Naive thymus-derived CD8-positive, alpha-beta T cell (primary cell): ENCODE results near the gene SLCO4C1. TPM values are rescaled to one million over a fixed set of nuclear protein-coding genes. Genes with fewer than 3 reads are reported as not detected.

Experiments
- ATAC-seq, 2 donors: fragments of 150-1000 bp; cut with Tn5 transposase in 1 of 2; sonication (Bioruptor Pico), chemical (Tn5 transposase) in 1 of 2; 1 replicate in 1 of 2; 2 replicates in 1 of 2; pipeline ENCODE4 v1.10.0; 2021; ENCODE audit warnings: mild to moderate bottlenecking in 2 of 2, moderate library complexity in 2 of 2
- POLR2A ChIA-PET: fragments of 350-600 bp; sonication (Branson Sonifier 250); formaldehyde crosslinking; loops from one replicate; lab custom pipeline; 2021; ENCODE audit warnings: antibody characterized with exemption; lab: Charles Lee
- DNase-seq, 10 donors: peaks; one replicate each; pipeline versions ENCODE4 v3.0.0 to v3.0.0-alpha.2; 2020 to 2022
- H3K27ac Mint-ChIP-seq, 10 donors: one replicate each; pipeline ENCODE4 v1.8.0; 2020 to 2022; ENCODE audit warnings: mild to moderate bottlenecking in 10 of 10, mixed read lengths in 10 of 10, moderate library complexity in 4 of 10, inconsistent platforms in 1 of 10
- H3K27me3 Mint-ChIP-seq, 5 donors: one replicate each; pipeline ENCODE4 v1.8.0; 2021 to 2022; ENCODE audit warnings: mixed read lengths in 5 of 5
- H3K36me3 Mint-ChIP-seq, 3 donors: one replicate each; pipeline ENCODE4 v1.8.0; 2020 to 2022; ENCODE audit warnings: mixed read lengths in 3 of 3, mild to moderate bottlenecking in 2 of 3, inconsistent platforms in 1 of 3
- H3K4me1 Mint-ChIP-seq, 4 donors: one replicate each; pipeline ENCODE4 v1.8.0; 2021 to 2022; ENCODE audit warnings: mixed read lengths in 4 of 4
- H3K4me3 Mint-ChIP-seq, 10 donors: one replicate each; pipeline ENCODE4 v1.8.0; 2020 to 2022; ENCODE audit warnings: mild to moderate bottlenecking in 10 of 10, mixed read lengths in 10 of 10, moderate library complexity in 6 of 10, inconsistent platforms in 1 of 10
- H3K9me3 Mint-ChIP-seq, 9 donors: one replicate each; pipeline ENCODE4 v1.8.0; 2020 to 2022; ENCODE audit warnings: mixed read lengths in 9 of 9, mild to moderate bottlenecking in 3 of 9, inconsistent platforms in 1 of 9, moderate library complexity in 1 of 9
- polyA plus RNA-seq, 3 donors: library from polyadenylated mRNA; unstranded; fragments of 300-500 nt; fragmentation: Illumina TruSeq; gene quantifications; one replicate each; pipeline ENCODE4 v1.2.3, GENCODE V29; 2021
- total RNA-seq, 8 experiments: library from RNA in 2 of 8; stranded (reverse) in 2 of 8; gene quantifications; one replicate each; pipeline ENCODE4 v1.2.3 and lab custom pipeline; 2021 to 2026

Gene SLCO4C1
- total and polyA plus RNA-seq, 5 experiments from 2014 or later, result 0.05 to 1.5 (median 0.12) TPM; not detected in 1

DNA sequence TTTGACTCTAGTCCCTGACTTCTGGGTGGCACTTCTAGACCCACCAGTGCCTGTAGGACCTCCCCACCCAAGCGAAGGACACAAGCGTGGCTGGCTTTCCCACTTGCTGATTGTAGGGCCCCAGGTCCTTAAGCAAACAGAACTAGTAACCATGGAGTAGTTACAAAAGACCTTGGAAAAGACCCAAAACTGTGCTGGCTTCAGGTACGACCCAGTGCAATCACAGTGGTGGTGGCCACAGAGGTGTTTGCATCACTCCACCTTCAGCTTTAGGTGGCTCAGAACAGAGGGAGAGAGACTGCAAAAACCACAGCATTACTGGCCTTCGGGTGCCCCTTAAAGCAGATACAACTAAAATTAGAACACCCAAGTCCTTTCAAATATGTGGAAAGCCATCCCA lies 52.9 kb downstream of the SLCO4C1 start:
- Mint-ChIP-seq H3K36me3 (no peaks in the 10 kb centered on the region), H3K27ac (no peak overlapping the region), H3K27me3 (peaks cover 0 to 6% (median 0%) of the 10 kb centered on the region in 5 donors), H3K4me1 (no peaks in the 10 kb centered on the region), H3K4me3 (no peak overlapping the region), H3K9me3 (peaks cover 0 to 5% (median 0%) of the 10 kb centered on the region in 9 donors)
- no peak for DNase-seq
- POLR2A ChIA-PET, result no interaction called here
- ATAC-seq, result no peak

DNA sequence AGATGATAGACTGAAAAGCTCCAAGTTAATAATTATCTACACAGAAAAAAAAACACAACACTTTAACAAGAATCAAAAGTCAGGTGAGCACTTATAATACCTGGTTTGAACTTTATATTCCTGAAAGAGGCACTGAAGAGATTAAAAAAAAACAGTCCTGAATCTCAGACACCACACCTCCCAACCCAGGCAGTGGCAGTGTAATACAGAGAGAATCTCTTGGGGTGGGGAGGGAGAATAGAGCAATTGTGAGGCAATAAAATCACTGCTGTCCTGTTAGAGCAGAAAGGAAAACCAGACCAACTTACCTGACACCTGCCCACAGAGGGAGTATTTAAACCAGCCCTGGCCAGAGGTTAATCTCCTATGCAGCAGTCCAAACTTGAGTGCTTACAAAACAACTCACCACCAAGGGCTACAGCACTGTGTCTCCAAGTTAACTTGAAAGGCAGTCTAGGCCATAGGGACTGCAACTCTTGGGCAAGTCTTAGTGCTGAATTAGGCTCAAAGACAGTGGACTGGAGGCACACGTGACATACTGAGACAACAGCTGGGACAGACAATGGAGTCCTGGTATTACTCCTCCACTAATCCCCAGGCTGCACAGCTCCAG lies 54.2 kb downstream of the SLCO4C1 start:
- peaks cover 0 to 5% (median 0%) of the 10 kb centered on the region in 9 donors for H3K9me3 Mint-ChIP-seq
- POLR2A ChIA-PET, result no interaction called here
- H3K27ac Mint-ChIP-seq, result no peak overlapping the region
- H3K27me3 Mint-ChIP-seq, result peaks cover 0 to 6% (median 0%) of the 10 kb centered on the region in 5 donors
- ATAC-seq (peak in 1 of 2 donors; percentile 16), DNase-seq (no peak)
- no peak overlapping the region for H3K4me3 Mint-ChIP-seq
- H3K36me3 Mint-ChIP-seq, result no peaks in the 10 kb centered on the region
- no peaks in the 10 kb centered on the region for H3K4me1 Mint-ChIP-seq

DNA sequence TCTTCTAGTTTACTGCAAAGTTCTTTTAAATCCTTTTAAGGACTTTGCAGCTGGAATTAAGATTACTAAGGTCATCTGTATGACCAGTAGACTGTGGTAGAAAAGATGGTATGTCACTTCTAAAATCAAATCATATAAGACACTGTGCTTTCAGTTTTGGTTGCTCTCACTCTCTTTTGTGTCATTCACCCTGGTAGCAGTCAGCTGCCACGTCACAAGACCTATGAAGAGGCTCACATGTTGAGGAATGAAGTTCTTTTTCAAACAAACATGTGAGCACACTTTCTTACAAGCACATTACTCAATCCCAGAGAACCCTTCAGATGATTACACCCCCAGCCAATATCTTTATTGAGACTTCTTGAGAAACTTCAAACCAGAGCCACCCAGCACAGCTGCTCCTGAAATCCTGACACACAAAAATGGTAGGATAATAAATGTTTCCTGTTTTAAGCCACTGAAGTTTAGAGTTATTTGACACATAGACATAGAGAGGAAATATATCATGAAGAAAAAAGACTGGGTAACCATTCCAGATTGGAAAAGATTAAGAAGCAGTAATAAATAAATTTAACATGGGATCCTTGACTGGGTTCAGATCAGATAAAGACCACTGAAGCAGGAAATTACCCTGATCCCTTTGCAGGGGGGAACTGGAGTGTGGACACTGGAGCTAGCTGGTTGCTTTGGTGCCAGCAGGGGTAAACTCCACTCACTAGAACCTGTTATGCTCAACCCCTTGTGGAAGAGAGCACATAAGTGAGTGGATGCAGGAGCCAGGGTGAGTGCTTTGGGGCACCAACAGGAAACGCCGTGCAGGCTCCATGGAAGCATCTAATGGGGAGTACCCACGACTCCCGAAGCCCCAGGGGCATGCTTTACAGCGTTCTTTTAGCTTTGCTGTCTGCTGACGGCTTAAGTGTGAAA lies 64.1 kb downstream of the SLCO4C1 start:
- Mint-ChIP-seq H3K4me1 (peaks cover 3 to 9% (median 8%) of the 10 kb centered on the region in 4 donors), H3K4me3 (no peak overlapping the region), H3K9me3 (no peaks in the 10 kb centered on the region), H3K36me3 (no peaks in the 10 kb centered on the region), H3K27ac (no peak overlapping the region), H3K27me3 (peaks cover 0 to 4% (median 0%) of the 10 kb centered on the region in 5 donors)
- DNase-seq (no peak), ATAC-seq (no peak)
- POLR2A ChIA-PET, result no interaction called here

GRCh38 chr5:102229685-102230084 lies 66.4 kb downstream of the SLCO4C1 start:
- Mint-ChIP-seq H3K4me3 (no peak overlapping the region), H3K27me3 (peaks cover 0 to 6% (median 0%) of the 10 kb centered on the region in 5 donors), H3K9me3 (no peaks in the 10 kb centered on the region), H3K4me1 (peaks cover 3 to 9% (median 8%) of the 10 kb centered on the region in 4 donors), H3K36me3 (no peaks in the 10 kb centered on the region), H3K27ac (peak overlapping the region in 1 of 10 donors; percentile 5)
- ATAC-seq, result no peak
- POLR2A ChIA-PET, result no interaction called here
- DNase-seq, result no peak

DNA sequence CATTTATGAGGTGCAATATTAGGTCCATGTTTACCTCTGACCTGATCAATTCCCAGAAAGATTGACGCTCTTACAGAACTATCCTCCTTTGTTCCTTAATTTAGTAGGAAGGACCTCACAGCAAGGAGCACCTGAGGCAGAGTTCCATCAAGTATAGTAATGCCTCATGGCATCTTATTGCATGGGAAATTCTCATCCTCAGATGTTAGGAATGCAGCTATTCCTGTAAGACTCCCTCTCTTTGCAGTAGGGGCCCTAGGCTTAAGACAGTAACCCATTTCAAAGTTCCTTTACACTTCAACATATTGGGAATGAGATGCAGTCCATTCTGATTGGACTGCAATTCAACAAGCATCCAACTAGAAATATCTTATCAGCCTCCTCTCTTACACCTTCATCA lies 69.8 kb downstream of the SLCO4C1 start:
- no peaks in the 10 kb centered on the region for H3K9me3 Mint-ChIP-seq

GRCh38 chr5:102223542-102224477 lies 72.3 kb downstream of the SLCO4C1 start:
- H3K4me3 Mint-ChIP-seq, result no peak overlapping the region
- no peak for ATAC-seq
- POLR2A ChIA-PET, result no interaction called here
- H3K9me3 Mint-ChIP-seq, result peaks cover 0 to 2% (median 0%) of the 10 kb centered on the region in 9 donors
- H3K27me3 Mint-ChIP-seq, result peaks cover 0 to 12% (median 5%) of the 10 kb centered on the region in 5 donors
- H3K4me1 Mint-ChIP-seq, result no peaks in the 10 kb centered on the region
- H3K36me3 Mint-ChIP-seq, result no peaks in the 10 kb centered on the region
- no peak overlapping the region for H3K27ac Mint-ChIP-seq
- peak in 3 of 10 donors; percentile 36 to 65 (median 44) for DNase-seq

More for the DNA sequence above, 69.8 kb downstream of the SLCO4C1 start:
- H3K27ac Mint-ChIP-seq, result no peak overlapping the region
- H3K27me3 Mint-ChIP-seq, result peaks cover 0 to 6% (median 0%) of the 10 kb centered on the region in 5 donors
- no peak overlapping the region for H3K4me3 Mint-ChIP-seq
- DNase-seq (no peak), ATAC-seq (no peak)
- POLR2A ChIA-PET, result no interaction called here
- H3K4me1 Mint-ChIP-seq, result peaks cover 3 to 9% (median 8%) of the 10 kb centered on the region in 4 donors
- H3K36me3 Mint-ChIP-seq, result no peaks in the 10 kb centered on the region

DNA sequence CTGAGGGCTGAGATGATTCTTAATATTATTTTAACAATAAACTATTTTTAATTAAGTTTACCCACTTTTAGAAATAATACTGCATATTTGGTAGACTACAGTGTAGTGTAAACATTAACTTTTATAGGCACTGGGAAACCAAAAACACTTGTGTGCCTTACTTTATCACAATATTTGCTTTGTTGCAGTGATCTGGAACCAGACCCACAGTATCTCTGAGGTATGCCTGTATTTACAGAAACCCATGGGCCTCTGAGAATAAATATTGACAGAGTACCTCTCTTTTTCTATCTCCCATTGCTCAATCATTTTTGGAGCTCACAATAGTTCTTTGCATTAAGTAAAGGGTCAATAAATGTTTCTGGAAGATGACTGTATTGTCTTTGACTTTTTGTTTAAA lies 73.3 kb downstream of the SLCO4C1 start:
- ATAC-seq (no peak), DNase-seq (no peak)
- Mint-ChIP-seq H3K27ac (no peak overlapping the region), H3K9me3 (peaks cover 0 to 2% (median 0%) of the 10 kb centered on the region in 9 donors), H3K4me1 (no peaks in the 10 kb centered on the region), H3K27me3 (peaks cover 0 to 12% (median 5%) of the 10 kb centered on the region in 5 donors), H3K4me3 (no peak overlapping the region), H3K36me3 (no peaks in the 10 kb centered on the region)
- POLR2A ChIA-PET, result no interaction called here

- Mint-ChIP-seq H3K27me3 (peaks cover 2 to 16% (median 5%) of the 10 kb centered on the region in 5 donors), H3K27ac (no peak overlapping the region), H3K4me3 (no peak overlapping the region), H3K36me3 (no peaks in the 10 kb centered on the region), H3K4me1 (no peaks in the 10 kb centered on the region), H3K9me3 (peaks cover 0 to 2% (median 0%) of the 10 kb centered on the region in 9 donors)
- DNase-seq (no peak), ATAC-seq (no peak)
- POLR2A ChIA-PET, result no interaction called here
These were observed 74.1 kb downstream of the SLCO4C1 start for GRCh38 chr5:102221949-102222348.

DNA sequence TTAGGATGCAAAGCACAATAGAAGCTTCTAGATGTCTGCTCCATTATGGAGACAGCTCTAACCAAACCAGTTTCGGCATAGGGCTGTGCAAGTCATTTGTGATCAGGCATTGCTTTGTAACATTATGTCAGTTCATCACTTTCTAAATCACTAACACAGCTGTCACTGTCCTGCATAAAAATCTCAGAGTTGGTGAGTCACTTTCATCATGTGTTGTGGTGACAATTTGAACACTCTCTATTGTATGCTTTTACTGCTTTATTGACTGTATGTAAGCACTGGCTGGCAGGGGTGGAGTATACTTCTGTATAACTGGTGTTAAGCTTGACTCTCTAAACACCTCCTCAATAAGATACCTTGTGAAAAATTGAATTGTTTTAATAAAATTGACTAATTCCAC lies 77.9 kb downstream of the SLCO4C1 start:
- POLR2A ChIA-PET, result no interaction called here

GRCh38 chr5:102216678-102217077 lies 79.4 kb downstream of the SLCO4C1 start:
- Mint-ChIP-seq H3K36me3 (no peaks in the 10 kb centered on the region), H3K27ac (no peak overlapping the region), H3K4me1 (peaks cover 0 to 2% (median 0%) of the 10 kb centered on the region in 4 donors), H3K9me3 (peaks cover 0 to 2% (median 0%) of the 10 kb centered on the region in 9 donors), H3K4me3 (no peak overlapping the region), H3K27me3 (peaks cover 0 to 21% (median 4%) of the 10 kb centered on the region in 5 donors)
- POLR2A ChIA-PET, result no interaction called here
- no peak for DNase-seq
- no peak for ATAC-seq

More for the DNA sequence above, 77.9 kb downstream of the SLCO4C1 start:
- peaks cover 0 to 2% (median 0%) of the 10 kb centered on the region in 4 donors for H3K4me1 Mint-ChIP-seq
- H3K4me3 Mint-ChIP-seq, result no peak overlapping the region
- peaks cover 0 to 2% (median 0%) of the 10 kb centered on the region in 9 donors for H3K9me3 Mint-ChIP-seq
- no peak overlapping the region for H3K27ac Mint-ChIP-seq
- ATAC-seq (no peak), DNase-seq (no peak)
- H3K36me3 Mint-ChIP-seq, result no peaks in the 10 kb centered on the region
- H3K27me3 Mint-ChIP-seq, result peaks cover 0 to 21% (median 4%) of the 10 kb centered on the region in 5 donors

DNA sequence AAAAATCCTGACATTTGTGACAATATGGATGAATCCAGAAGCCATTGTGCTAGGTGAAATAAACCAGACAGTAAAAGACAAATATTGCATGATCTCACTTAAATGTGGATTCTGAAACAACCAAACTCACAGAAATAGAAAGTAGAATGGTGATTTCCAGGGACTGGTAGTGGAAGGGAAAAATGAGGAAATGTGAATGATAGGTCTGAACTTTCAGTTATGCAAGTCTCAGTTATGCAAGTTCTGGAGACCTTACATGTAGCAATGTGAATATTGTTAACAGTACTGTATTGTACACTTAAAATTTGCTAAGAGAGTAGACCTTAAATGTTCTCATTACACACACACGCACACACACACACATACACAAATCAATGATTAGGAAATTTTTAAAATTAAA lies 84.9 kb downstream of the SLCO4C1 start:
- Mint-ChIP-seq H3K4me3 (no peak overlapping the region), H3K27me3 (peaks cover 0 to 4% (median 2%) of the 10 kb centered on the region in 5 donors), H3K9me3 (peaks cover 0 to 3% (median 0%) of the 10 kb centered on the region in 9 donors), H3K4me1 (peaks cover 0 to 2% (median 0%) of the 10 kb centered on the region in 4 donors), H3K36me3 (no peaks in the 10 kb centered on the region), H3K27ac (no peak overlapping the region)
- DNase-seq (no peak), ATAC-seq (no peak)
- POLR2A ChIA-PET, result no interaction called here

GRCh38 chr5:102200861-102201260 lies 95.2 kb downstream of the SLCO4C1 start:
- no peak for DNase-seq
- Mint-ChIP-seq H3K36me3 (no peaks in the 10 kb centered on the region), H3K4me3 (no peak overlapping the region), H3K9me3 (peaks cover 0 to 8% (median 2%) of the 10 kb centered on the region in 9 donors), H3K27ac (no peak overlapping the region), H3K4me1 (no peaks in the 10 kb centered on the region), H3K27me3 (peaks cover 2 to 10% (median 5%) of the 10 kb centered on the region in 5 donors)
- POLR2A ChIA-PET, result no interaction called here
- ATAC-seq, result no peak
